ACHN (cell line): ENCODE data around the gene NEK9.
"Not testable (repeated sequence)": the region's sequence is repeated elsewhere in the genome, so short reads cannot be mapped to it uniquely, and the experiment has no call there.

Experiments
- DNase-seq: peaks from one replicate; pipeline ENCODE4 v3.0.0-alpha.2; 2015
- in situ Hi-C: cut with HindIII; loops from 2 replicates; pipeline ENCODE4 v1.10.0; 2017; ENCODE audit warnings: low sequenced_read_pairs, low pct_ligation_motif_present, low pct_unique_long_range_greater_than_20kb

The NEK9 gene

GRCh38 chr14:75150150-75150549 is 23.3 kb upstream of the NEK9 start:
- in situ Hi-C loops: no loop called here
- DNase-seq: no peak

DNA sequence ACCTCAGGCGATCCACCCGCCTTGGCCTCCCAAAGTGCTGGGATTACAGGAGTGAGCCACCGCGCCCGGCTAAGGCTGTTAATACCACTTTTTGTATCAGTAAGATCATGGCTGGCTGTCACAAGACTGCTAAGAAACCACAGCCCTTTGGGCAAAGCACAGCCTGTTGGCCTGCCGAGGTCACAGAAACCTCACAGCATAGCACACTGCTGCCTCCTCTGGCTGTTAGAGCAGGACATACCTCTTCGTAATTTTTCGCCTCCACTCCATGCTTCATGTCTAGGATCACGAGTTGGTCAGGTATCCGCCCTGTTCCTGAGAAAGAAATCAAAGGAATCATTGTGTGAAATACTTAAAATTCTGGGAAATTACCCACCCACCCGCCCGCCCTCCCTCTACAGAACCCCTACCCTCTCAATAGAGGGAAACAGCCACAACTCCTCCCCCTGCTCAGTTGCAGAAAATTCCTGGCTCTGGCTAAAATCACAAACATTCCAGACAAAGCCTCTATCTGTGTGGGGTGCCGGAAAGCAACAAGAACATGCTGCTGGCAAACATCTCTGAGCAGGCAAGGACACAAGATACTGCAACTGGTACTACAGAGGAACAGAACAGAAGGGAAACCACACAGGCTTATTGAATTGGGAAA is 20.7 kb upstream of the NEK9 start:
- in situ Hi-C loops: no loop called here
- DNase-seq: peak; percentile 21

DNA sequence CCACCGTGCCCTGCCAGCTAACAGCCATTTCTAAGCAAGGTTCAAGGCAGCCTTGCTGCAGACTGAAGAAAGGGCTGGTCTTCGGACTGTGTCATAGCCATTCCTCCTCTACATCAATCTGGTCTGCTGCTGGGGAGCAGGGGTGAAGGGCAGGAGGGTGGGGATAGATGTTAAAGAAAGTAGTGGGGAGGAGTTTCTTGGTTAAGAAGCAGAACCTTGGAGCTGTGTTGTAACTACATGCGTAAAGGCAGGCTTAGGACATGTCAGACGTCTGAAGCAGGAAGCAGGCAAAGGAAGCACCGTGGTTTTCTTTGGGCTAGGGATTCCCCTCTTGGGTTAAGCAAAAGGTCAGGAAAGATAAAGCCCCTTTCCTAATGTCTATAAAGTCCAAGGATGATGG is 18.1 kb upstream of the NEK9 start:
- in situ Hi-C loops: no loop called here
- no peak for DNase-seq

DNA sequence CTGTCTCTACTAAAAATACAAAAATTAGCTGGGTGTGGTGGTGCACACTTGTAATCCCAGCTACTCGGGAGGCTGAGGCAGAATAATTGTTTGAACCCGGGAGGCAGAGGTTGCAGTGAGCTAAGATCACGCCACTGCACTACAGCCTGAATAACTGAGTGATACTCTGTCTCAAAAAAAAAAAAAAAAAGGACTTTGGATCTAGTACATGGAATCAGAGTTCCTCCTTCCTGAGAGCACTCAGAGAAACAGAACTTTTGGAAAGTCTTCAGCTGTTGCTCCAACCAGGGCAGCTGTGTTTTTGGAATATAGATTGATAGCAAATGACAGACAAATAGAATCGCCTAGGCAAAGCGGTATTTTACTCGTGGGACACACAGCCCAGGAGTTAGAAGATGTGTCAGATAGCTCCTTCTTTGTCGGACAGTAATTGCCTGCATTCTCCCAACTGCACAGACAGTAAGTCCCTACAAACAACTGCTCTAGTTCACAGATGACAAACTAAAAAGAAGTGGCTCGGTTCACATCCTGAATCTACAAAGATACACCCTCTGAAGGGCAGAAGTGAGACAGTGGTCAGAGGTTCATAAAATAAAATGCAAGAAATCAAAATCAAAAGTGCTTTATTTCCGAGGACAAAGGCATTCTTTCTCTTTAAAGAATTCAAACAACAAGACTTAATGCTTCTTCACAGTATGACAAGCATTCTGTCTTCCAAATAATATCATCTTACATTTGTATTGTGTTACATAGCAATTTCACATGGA is 17.1 kb upstream of the NEK9 start:
- in situ Hi-C loops: no loop called here
- no peak for DNase-seq

DNA sequence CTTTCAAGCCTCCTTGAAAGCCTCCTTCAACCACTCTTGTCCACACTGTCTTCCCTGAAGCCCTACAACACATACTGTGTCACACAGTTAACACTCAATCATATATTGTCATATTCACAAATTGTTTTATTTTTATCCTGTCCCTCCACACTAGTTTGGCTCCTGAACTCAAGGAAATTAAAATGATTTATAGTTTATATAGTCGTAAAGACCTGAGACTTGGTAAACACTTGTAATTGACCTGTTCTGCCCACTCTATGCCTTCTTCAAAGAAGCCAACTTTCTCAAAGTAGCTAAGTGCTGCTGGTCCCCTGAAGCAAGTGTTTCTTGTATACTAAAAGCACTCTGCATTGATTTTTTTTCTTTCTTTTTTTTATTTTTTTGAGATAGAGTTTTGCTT is 15.6 kb upstream of the NEK9 start:
- no peak for DNase-seq
- in situ Hi-C loops: no loop called here

DNA sequence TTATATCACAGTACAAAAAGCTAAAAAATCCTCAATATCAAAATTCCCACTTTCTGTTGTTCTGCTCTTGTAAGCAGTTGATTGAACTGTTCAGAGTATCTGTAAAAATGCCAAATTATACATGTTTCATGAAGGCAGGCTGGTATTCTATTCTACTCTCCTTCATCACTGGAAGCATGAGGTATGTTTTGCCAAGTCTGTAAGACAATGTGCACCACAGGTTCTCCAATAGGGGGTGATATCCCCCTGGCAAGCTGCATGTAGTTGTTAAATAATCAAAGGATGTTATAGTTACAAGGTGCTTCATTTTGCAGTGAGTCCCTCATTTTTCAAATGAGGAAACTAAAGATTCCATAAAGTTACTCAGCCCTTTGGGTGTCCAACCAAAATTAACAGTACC is 15.1 kb upstream of the NEK9 start:
- peak; percentile 41 for DNase-seq
- in situ Hi-C loops: no loop called here

DNA sequence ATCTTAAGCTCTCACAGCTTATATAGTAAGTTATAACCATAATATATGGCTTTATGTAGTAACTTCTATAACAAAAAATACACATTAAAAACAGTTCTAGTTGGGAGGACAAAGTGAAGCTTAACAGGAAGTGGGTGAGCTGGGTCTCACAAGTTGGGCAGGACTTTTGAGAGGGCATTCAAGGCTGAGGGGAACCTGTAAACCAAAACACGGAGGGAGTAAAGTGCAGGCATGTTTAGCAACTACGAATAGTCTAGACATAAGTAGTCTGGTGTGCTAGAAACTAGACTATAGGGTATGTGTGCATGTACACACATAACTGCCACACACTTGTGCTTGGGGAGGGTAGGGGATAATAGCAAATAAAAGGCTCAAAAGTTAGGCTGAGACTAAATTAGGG is 14.2 kb upstream of the NEK9 start:
- in situ Hi-C loops: no loop called here
- no peak for DNase-seq

- DNase-seq: no peak
These were observed 13.8 kb upstream of the NEK9 start for GRCh38 chr14:75140620-75141019.

DNA sequence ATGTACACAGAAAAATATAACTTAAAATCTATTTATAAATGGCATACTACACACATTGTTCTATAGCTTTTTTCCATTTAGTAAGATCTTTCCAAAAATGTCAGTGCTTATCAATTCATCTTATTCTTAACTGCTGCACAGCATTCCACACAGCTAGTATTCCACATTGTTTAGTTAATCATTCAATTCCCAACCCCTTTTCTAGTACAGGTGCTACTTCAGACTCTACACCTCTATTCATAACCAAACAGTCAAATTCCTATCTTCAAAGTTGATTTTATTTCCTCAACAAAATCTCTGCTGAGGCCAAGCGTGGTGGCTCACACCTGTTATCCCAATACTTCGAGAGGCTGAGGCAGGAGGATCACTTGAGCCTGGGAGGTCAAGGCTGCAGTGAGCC is 12.3 kb upstream of the NEK9 start:
- in situ Hi-C loops: no loop called here

More at GRCh38 chr14:75140620-75141019, 13.8 kb upstream of the NEK9 start:
- in situ Hi-C loops: no loop called here

DNA sequence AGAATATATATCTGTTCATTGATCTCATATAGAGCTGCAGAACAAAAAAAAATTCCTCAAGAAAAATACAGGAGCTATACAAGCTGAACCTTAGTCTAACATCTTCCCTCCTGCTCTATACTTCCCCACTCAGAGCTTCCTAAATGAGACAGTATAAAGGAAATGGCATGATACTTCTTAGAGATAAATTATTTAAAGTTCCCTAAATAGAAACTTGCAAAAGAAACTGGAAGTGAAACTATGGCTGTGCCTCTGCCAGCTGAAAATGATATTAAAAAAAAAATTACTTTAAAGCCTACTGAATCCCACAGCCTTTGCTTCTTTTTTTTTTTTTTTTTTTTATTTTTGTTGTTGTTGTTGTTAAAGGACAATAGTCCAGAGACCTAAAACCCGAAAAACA is 11.6 kb upstream of the NEK9 start:
- no peak for DNase-seq
- in situ Hi-C loops: no loop called here

More for the DNA sequence above, 12.3 kb upstream of the NEK9 start:
- no peak for DNase-seq

DNA sequence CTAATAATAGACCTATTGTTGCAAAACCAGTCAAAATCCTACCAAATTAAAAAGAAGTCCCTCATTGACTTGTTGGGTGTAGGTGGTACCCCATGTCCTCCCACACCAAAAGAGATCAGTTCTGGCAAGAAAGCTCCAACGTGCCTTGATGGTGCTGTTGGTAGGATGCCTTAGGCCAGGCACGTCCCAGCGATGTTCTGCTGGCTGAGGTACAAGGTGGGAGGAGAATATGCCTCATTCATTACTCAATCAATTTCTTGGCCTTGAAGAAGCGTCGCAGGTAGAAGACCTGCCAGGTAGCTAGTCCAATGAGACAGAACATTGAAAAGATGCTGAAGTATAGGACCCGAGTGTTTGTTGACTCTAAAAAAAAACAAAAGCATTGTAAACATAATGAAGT is 7.8 kb upstream of the NEK9 start:
- in situ Hi-C loops: no loop called here
- DNase-seq: no peak

DNA sequence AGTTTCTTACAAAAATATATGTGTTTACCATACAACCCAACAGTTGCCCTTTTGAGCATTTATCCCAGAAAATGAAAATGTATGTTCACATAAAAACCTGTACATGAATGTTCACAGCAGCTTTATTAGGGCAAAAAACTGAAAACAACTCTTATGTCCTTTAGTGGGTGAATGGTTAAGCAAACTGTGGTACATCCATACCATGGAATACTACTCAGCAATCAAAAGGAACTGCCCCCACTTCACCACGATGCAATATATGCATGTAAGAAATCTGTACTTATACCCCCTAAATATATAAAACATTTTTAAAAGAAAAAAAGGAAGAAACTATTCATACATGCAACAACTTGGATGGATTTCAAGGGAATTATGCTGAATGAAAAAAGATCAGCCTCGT is 6.7 kb upstream of the NEK9 start:
- in situ Hi-C loops: no loop called here
- no peak for DNase-seq

- in situ Hi-C loops: no loop called here
- DNase-seq: peak; percentile 74
These were observed 5.7 kb upstream of the NEK9 start for GRCh38 chr14:75132382-75133086.

GRCh38 chr14:75128596-75128990 is 1.7 kb upstream of the NEK9 start:
- DNase-seq: no peak
- in situ Hi-C loops: no loop called here

DNA sequence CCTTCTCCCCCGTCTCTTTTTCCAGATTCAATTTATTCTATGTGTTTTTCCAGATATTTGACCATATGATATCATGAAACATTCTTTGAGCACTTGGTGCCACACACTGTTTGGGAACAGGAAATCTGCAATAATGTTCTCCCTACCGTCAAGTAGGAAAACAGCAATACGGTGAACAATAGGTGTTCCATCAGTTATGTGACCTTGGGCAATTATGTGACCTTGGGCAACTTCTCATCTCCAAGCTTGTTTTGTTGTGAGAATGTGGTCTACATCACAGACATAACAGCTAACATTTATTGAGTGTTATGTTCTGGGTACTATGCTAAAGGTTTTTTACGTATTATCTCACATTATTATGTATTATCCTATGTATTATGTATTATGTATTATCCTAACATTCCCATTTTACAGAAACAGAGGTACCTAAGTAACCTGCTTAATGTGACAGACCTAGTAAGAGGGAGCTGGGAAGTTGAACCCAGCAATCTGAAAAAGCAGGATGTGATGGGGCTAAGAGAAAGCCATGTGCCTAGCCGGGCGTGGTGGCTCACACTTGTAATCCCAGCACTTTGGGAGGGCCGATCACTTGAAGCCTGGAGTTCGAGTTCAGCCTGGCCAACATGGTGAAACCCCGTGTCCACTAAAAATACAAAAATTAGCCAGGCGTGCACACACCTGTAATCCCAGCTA is 1.2 kb upstream of the NEK9 start:
- DNase-seq: no peak
- in situ Hi-C loops: no loop called here

GRCh38 chr14:75127474-75127820 is 599 bp upstream of the NEK9 start:
- peak; percentile 33 for DNase-seq
- in situ Hi-C loops: not testable (repeated sequence)

DNA sequence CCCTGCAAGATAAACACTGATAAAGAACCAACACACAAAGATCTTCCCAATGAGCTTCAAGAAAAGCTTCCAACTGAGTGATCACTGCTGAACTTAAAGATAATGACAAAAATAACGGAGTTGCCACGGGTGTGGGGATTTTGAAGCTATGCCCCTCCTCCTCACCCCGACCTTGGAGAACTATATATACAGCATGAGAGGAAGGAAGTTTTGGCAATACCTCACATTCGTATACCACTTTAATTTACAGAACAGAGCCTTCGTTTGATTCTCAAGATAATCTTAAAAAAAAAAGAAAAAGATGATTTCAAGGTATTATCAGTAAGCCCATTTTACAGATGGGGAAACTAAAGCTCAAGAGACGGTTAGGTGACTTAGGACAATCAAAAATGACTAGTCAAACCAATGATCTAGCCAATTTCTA is 715 bp downstream of the NEK9 start:
- in situ Hi-C loops: no loop called here
- peak; percentile 3 for DNase-seq

DNA sequence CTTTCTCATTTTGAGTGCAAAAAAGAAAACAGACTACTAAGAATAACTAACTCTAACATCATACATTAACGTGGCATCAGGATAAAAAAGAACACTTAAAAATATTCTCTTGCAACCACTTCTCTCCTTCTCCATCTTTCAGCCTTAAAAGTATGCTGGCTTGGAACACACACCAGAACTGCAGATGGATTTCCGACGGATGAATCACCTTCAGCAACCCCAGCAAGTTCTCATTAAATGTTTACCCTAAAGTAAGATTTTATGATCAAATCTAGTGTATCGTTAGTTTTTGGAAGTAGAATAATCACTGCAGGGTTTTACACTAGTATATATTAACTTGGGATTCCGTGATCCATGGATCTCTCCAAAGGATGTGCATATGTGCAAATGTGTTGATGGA is 1.2 kb downstream of the NEK9 start:
- in situ Hi-C loops: no loop called here
- peak; percentile 33 for DNase-seq

DNA sequence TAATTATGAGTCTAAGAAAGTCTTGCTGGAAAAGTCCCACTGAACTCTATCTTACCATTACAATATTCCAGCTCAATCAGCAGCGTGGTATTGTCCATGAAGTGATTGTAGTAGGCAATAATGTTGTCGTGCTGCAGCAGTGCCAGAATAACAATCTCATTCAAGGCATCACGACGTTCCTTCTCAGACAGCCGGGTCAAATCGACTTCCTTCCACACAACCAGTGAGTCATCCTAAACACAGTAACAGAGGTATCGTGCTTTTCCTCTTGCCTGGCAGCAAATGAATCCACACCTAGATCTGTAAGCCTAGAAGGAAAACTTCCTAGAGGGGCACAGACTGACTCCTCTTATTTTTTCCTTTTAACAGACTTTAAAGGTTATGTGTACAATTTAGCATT is 2.9 kb downstream of the NEK9 start:
- in situ Hi-C loops: no loop called here
- peak; percentile 71 for DNase-seq
